LNCAP (cell line): ENCODE results near the gene ESRRA.

Experiments
- TF ChIP-seq, protein P1 (sequence below): fragments of 450-650 bp; IDR thresholded peaks from 2 replicates; pipeline ENCODE4 v1.5.1; 2017; ENCODE audit warnings: mild to moderate bottlenecking

The ESRRA gene

GRCh38 chr11:64267207-64267945 lies 37.9 kb upstream of the ESRRA start:
- TF ChIP-seq, protein P1, sequence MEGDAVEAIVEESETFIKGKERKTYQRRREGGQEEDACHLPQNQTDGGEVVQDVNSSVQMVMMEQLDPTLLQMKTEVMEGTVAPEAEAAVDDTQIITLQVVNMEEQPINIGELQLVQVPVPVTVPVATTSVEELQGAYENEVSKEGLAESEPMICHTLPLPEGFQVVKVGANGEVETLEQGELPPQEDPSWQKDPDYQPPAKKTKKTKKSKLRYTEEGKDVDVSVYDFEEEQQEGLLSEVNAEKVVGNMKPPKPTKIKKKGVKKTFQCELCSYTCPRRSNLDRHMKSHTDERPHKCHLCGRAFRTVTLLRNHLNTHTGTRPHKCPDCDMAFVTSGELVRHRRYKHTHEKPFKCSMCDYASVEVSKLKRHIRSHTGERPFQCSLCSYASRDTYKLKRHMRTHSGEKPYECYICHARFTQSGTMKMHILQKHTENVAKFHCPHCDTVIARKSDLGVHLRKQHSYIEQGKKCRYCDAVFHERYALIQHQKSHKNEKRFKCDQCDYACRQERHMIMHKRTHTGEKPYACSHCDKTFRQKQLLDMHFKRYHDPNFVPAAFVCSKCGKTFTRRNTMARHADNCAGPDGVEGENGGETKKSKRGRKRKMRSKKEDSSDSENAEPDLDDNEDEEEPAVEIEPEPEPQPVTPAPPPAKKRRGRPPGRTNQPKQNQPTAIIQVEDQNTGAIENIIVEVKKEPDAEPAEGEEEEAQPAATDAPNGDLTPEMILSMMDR, result no peak

- TF ChIP-seq, protein P1, result no peak
Measured at GRCh38 chr11:64268025-64268892, 37.1 kb upstream of the ESRRA start.

- TF ChIP-seq, protein P1, result no peak
Measured at GRCh38 chr11:64268893-64269539, 36.3 kb upstream of the ESRRA start.

DNA sequence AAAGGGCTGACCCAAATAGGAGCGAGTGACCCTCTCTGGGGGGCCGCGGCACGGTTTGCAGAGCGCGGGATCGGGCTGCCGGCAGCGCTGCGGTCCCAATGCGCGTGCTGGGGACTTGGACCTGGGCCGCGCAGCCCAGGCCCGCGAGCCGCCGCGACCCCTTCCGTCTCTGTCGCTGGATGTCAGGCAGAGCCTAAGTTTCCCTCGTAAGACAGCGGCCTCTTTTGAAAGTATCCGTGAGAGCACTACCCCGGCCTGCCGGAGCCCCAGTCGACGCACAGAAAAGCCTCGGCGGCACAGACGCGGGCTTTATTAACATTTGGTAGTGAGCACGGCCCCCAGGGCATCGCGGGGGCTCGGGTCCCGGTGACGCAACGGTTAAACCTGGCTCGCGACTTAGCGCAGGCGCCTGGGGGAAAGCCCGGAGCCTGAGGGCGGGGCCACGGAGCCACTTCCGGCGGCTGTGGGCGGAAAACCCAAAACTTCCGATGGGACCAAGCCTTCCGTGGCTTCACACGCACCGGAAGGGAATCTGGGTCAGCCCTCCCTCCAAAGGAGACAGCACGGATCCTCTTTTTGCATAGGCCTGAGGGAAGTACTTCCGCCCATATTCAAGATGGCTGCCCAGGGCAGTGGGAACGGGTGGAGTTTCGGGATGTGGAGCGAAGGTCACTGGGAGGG lies 35.6 kb upstream of the ESRRA start:
- TF ChIP-seq, protein P1, result no peak

DNA sequence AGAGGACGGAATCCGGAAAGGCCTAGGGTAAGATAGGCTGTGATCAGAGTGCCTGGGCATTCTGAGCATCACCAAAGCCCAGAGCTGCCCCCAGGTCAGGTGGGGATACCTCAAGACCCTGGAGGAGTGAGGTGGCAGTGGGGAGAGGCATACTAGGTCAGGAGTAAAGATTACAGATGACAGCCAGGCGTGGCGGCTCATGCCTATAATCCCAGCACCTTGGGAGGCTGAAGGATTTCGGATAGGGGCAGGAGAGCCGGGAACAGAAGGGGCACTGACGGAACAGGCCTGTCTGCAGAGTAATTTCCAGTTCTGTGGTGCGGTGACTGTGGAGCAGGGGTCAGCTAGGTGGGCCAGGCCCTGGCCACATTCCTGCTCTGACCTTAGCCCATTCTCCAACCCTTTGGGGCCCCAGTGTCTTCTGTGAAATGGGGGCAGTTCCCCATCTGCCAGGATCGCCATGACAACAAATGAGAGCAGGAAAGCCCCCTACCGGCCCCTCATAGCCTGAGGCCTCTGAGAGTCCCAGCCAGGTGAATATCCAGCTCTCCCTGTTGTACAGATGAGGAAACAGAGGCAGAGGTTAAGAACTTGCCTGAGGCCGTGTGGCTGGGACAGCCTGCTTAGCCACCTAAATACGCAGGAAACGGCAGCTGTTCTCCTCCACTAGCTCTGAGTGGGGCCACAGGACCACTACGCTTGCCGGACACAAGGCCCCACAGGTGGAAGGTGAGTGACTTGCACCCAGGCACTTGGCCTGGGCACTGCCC lies 30.1 kb upstream of the ESRRA start:
- TF ChIP-seq, protein P1, result no peak

- TF ChIP-seq, protein P1, result no peak
Measured at GRCh38 chr11:64275841-64276240, 29.5 kb upstream of the ESRRA start.
